PC-3 (cell line): ENCODE measurements around the gene FILIP1L.

ENCODE experiments used
- CTCF ChIP-seq: fragments of 300-600 bp; sonication (generic); conservative IDR thresholded peaks from 2 replicates; pipeline ENCODE4 v1.5.1; 2017; ENCODE audit warnings: antibody characterized with exemption, low read depth, mild to moderate bottlenecking, low read length
- EZH2 ChIP-seq: fragments of 300-600 bp; sonication (generic); IDR thresholded peaks from one replicate; pipeline ENCODE4 v1.6.1; 2017; ENCODE audit warnings: antibody characterized with exemption, mild to moderate bottlenecking, low read length; ENCODE audit not compliant: unreplicated experiment
- EZH2phosphoT487 ChIP-seq: fragments of 300-600 bp; sonication (generic); IDR thresholded peaks from 2 replicates; pipeline ENCODE4 v1.6.1; 2018; ENCODE audit warnings: mild to moderate bottlenecking, antibody characterized with exemption, low read length, borderline replicate concordance

GRCh38 chr3:100106531-100107141 is 7.7 kb downstream of the FILIP1L start:
- no peak for TF ChIP-seq CTCF
- TF ChIP-seq EZH2phosphoT487: no peak
- no peak for TF ChIP-seq EZH2
